Measurements from ENCODE around the gene PRAC2.

DNA sequence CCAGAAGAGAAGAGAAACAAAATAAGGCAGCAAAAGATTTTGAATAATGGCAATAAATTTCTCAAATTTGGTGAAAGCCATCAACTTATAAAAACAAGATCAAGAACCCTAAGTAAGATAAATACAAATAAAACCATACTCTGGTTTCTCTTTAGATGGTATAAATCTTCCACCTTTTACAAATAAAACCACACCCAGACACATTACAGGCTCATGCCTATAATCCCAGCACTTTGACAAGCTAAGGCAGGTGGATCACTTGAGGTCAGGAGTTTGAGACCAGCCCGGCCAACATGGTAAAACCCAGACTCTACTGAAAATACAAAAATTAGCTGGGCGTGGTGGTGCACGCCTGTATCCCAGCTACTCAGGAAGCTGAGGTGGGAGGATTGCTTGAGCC, 50.3 kb downstream of the PRAC2 start:
- TF ChIP-seq, protein P1, sequence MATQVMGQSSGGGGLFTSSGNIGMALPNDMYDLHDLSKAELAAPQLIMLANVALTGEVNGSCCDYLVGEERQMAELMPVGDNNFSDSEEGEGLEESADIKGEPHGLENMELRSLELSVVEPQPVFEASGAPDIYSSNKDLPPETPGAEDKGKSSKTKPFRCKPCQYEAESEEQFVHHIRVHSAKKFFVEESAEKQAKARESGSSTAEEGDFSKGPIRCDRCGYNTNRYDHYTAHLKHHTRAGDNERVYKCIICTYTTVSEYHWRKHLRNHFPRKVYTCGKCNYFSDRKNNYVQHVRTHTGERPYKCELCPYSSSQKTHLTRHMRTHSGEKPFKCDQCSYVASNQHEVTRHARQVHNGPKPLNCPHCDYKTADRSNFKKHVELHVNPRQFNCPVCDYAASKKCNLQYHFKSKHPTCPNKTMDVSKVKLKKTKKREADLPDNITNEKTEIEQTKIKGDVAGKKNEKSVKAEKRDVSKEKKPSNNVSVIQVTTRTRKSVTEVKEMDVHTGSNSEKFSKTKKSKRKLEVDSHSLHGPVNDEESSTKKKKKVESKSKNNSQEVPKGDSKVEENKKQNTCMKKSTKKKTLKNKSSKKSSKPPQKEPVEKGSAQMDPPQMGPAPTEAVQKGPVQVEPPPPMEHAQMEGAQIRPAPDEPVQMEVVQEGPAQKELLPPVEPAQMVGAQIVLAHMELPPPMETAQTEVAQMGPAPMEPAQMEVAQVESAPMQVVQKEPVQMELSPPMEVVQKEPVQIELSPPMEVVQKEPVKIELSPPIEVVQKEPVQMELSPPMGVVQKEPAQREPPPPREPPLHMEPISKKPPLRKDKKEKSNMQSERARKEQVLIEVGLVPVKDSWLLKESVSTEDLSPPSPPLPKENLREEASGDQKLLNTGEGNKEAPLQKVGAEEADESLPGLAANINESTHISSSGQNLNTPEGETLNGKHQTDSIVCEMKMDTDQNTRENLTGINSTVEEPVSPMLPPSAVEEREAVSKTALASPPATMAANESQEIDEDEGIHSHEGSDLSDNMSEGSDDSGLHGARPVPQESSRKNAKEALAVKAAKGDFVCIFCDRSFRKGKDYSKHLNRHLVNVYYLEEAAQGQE (IDR thresholded peaks at IDR 0.05; ENCODE audit: insufficient read depth in 1 of 2, low read depth in 2 of 2, low read length in 2 of 2), result no peak
- no peak for TF ChIP-seq POLR2AphosphoS5 (IDR thresholded peaks at IDR 0.05; ENCODE audit: low read depth, low read length)
